ENCODE results near the gene TMEM119.

Gene TMEM119

DNA sequence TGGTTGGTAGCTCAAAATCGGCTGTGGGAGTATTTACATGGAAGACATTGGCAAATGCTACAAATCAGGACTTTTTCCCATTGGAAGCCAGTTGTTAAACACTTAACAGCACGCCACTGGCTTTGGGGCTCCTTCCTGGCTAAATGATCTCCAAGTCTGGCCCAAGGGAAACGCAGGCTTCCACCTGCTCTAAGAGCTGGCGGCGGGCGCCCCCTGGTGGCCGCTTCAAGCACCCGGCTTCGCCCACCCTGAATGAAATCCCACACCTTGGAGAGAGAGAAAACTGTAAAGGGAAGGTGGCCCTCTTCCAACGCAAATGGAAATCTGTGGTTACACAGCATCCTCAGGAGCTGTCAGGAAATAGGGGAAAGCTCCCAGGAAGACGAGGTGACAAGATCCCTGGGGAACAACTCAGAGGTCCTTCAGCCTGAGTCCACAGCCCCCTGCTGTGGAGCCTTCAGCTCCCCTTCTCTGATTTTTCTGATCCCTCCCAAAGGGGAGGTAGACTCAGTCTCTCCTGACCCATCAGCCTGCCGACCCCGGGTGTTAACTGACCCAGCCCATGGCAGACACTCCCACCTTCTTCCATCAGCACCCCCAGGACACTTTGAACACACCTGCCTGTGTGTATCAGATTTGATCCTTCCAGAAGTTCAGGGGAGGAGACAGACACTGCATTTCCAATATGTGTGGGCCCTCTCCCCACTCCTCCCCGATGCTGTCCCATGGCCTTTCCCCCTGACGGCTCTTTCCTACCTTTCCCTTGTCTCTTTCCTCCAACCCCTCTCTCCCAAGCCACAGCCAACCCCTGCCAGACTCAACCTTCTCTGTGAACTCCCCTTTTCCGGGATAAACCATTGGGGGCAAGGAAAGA, 20.4 kb upstream of the TMEM119 start:
- no peak overlapping the region for H3K4me3 ChIP-seq (ENCODE audit: low read depth, low read length)
- peak; percentile 57 for DNase-seq (ENCODE audit: low read depth)

DNA sequence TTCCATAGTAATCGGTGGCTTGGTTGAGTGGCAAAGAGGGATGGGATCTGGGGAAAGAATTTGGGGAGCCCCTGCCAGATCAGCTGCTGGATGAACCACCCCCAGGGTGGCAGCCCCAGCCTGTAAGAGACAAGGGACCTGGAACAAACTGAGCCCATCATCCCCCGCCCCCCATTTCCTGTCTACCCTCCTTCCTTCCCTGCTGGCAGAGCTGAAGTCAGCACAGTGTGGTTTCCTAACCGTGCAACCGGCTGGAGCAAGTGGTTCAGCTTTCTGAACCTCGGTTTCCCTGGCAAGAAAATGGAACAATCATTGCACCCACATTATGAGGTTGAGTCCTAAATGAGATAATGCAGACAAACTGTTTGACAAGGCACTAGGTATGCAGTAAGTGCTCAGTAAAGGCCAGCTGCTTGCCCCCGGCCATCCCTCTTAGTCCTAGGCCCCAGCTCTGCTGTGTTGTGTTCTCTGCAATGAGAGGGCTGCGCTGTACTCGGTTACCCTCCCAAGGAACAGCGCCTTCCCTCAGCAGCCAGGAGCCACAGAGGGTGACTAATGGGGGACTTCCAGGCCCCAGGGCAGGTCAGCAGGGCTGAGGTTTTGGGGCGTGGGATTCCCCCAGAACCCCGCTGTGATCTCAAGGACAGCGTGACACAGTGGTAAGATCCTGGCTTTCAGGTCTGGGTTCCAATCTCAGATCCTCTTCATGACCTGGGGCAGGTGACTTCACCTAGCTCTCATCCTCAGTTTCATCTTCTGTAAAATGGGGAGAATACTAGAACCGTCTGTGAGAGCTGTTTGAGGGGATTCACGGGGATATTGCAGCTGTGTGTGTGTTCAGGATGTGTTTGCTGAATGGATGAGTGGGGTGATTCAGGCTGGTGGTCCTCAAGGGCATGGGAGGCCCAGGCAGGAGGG, 19.3 kb upstream of the TMEM119 start:
- no peak for DNase-seq (ENCODE audit: low read depth)
- no peak overlapping the region for H3K4me3 ChIP-seq (ENCODE audit: low read depth, low read length)

DNA sequence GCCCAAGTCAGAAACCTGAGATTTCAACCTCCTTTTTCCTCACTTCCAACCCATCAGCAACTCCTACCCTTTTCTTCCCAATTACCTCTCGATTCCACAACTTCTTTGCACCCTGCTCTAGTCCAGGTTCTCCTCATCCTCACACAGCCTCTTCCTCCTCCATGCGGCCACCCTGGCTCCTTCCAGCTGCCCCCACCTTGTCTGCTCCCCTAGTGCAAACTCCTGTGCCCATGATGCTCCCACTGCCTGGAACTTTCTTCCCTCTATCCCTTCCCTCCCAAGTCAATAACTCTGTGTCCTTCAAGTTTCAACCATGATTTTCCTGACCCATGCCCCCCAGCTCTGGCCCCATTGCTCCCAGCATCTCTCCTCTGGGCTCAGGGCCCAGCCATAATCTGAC, 18.5 kb upstream of the TMEM119 start:
- no peak overlapping the region for H3K4me3 ChIP-seq (ENCODE audit: low read depth, low read length)
- no peak for DNase-seq (ENCODE audit: low read depth)

DNA sequence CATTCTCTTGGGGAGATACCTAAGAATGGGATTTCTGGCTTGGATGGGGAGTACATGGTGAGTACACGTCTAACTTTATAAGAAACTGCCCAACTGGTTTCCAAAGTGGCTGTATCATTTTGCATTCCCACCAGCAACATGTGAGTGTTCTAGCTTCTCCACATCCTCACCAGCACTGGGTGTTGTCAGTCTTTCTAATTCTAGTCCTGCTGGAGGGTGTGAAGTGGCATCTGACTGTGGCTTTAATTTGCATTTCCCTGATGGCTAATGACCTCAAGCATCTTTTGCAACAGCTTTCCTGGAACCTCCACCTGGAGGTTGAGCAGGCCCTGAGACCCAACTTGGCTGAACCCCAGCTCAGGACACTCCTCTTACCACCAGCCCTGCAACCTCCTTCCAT, 18.0 kb upstream of the TMEM119 start:
- DNase-seq (ENCODE audit: low read depth): no peak
- no peak overlapping the region for H3K4me3 ChIP-seq (ENCODE audit: low read depth, low read length)

DNA sequence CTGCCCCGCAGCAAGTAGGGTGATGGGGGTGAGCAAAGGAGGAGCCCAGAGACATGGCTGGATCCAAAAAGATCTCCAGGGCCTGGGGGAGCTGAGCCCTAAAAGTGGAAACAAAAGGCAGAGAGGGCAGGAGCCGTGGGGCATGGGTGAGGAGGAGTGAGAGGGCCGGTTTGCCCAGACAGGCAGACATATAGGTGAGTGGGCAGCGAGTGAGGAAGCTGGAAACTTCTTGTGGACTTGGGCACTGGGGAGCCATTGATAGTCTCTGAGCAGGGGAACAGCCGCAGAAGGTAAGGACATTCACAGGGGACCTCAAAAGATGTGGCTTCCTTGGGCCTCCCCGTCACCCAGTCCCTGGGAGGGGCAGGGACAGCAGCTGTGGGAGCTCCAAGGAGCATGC, 16.8 kb upstream of the TMEM119 start:
- H3K4me3 ChIP-seq (ENCODE audit: low read depth, low read length): no peak overlapping the region
- DNase-seq (ENCODE audit: low read depth): no peak

DNA sequence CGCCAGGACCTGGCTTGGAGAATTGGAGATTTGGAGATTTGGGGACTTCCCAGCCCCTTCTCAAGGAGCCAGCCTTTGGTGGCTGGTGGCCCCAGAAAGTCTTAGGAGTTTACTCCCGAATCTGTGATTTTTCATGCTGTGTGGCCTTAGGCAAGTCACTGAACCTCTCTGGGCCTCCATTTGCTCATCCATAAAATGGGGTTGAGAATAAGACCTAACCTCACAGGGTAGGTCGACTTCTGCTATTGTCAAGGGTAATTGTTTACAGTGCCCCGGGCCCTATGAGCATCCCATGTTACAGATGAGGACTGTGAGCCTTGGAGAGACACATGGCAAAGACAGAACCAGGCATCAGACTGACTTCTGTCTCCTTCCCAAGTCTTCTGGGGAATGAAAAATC, 16.2 kb upstream of the TMEM119 start:
- no peak for DNase-seq (ENCODE audit: low read depth)
- no peak overlapping the region for H3K4me3 ChIP-seq (ENCODE audit: low read depth, low read length)

DNA sequence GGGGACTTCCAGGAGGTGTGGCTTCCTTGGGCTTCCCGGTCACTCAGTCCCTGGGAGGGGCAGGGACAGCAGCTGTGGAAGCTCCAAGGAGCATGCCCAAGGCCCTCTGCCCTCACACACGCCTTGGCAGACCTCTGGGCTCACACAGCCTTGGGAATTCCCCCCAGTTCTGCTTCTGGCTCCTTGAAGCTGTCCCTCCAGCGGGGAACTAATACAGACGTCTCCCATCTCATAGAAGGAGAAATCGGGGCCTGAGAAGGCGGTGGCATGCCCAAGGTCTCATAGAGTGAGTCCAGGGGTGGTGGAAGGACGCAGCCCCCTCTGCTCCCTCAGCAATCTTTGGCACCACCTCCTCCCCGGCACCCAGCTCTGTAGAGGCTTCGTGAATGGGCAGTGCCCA, 15.7 kb upstream of the TMEM119 start:
- no peak overlapping the region for H3K4me3 ChIP-seq (ENCODE audit: low read depth, low read length)
- DNase-seq (ENCODE audit: low read depth): no peak

DNA sequence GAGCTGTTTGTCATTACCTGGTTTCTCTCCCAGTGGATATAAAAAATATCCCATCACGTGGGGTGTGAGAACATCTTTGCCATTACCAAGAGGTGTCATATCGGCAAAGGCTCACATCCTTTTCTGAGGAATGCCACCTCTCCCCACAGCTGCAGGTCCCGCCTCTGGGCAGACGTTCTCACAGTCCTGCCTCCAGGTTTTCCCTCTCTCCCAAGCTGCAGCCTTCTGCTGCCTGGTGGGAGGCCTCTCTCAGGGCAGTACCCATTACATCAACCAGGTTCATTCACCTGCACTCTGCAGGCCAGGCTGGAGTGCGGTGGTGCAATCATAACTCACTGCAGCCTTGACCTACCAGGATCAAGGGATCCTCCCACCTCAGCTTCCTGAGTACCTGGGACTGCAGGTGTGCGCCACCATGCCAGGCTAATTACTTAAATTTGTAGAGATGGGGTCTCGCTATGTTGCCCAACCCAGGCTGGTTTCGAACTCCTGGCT, 15.0 kb upstream of the TMEM119 start:
- H3K4me3 ChIP-seq (ENCODE audit: low read depth, low read length): no peak overlapping the region

DNA sequence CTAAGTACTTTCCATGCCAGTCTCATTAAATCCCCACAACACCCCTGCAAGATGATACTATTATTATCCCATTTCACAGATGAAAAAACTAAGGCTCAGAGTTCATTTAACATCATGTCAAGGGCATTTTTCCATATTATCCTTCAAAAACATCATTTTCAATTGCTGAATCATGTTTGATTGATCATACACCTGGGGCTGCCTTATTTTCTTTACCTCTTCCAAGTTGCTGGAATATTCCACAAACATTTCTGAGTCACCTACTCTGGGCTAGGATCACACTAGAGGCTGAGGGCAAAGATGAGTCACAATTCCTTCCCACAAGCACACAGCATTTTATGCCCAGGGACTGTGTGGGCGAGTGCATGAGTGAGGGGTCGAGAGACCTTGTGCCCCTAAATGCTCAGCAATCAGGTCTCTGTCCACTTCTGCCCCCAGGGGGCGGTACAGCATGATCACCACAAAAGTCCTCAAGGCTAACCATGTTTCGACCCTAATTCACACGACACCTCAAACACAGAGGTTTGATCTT, 14.1 kb upstream of the TMEM119 start:
- peak; percentile 93 for DNase-seq (ENCODE audit: low read depth)
- H3K4me3 ChIP-seq (ENCODE audit: low read depth, low read length): no peak overlapping the region

More for the DNA sequence above, 15.0 kb upstream of the TMEM119 start:
- no peak for DNase-seq (ENCODE audit: low read depth)

DNA sequence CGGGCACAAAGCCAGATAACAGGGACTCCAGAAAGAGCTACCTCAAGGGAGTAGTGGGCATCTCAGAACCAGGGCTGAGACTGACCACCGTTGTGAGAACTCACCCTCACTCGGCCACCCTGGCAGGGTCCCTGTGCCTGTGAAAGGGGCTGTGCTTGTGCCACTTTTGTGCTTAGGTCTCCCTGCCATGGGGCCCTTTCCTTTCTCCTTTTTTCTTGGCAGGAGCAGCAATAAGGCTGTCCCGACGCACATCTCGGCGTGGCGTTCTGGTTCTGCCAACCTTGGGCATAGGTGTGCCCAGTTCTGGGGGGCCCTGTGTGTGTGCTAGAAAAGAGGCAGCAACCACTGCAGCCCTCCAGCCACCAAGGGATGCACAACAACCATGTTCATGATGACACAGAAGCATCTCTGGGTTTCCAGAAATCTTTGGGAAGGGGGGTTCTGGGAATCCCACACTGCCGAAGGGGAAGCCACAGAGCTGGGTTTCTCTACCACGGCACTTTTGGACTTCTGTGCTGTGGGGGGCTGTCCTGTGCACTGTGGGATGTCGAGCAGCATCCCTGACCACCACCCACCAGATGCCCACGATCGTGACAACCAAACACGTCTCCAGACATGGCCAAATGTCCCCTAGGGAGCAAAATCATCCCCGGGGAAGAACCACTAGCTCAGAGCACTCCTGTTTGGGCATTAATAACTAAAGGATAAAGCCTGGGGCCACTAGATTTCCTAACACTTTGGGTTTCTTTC, 13.1 kb upstream of the TMEM119 start:
- no peak overlapping the region for H3K4me3 ChIP-seq (ENCODE audit: low read depth, low read length)
- no peak for DNase-seq (ENCODE audit: low read depth)

DNA sequence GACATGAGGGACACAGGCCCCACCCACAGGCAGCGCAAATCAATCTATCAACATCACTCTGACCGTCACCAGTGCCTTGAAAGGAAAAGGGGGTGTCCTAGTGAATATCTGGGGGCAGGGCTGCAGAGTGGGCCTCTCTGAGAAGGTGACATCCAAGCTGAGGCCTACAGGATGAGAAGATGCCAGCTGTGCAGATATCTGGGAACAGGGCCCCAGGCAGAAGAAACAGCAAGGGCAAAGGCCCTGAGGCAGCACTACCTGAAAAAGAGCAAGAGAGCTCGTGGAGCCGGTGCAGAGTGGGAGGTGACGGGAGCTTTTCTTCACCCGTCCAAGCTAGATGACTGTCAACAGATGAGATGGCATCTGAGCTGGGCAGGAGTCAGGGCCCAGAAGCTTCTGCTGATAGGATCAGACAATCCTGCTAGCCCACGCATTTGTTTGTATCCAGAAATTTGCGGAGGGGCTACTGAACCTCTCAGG, 12.5 kb upstream of the TMEM119 start:
- no peak for DNase-seq (ENCODE audit: low read depth)
- no peak overlapping the region for H3K4me3 ChIP-seq (ENCODE audit: low read depth, low read length)

DNA sequence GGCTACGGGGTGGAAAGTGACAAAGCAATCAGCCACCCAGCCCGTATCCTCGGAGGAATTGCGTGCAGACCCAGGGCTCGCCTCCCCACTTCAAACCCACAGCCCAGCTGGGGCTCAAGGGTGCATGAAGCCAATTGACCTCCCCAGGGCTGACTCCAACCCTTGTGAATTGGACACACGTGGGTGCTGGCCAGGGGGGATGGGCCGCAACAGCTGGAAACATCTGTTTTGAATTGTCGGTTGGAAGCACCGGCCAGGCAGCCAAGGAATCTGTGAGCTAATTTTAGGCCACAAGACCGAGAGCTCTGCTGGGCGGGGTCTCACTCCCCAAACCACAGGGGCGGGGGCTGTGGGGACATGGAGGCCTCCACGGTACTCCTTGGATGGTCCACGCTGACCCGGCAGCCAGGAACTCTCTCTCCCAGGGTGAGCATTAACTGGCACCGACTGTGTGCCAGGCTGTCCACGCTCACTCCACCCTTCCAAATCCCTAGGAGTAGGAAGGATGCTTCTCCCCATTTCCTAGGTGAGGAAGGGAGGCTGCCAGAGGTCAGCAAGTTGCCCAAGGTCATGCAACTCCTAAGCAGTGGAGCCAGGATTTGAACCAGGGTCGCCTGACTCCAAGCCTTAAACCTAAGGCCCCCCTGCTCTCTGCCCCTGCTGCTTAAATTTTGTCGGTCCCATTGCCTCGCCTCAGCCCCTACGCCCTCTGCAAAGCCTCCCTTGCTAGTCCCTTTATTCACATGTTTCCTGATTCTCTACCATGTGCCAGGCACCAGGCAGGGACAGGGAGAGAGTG, 11.9 kb upstream of the TMEM119 start:
- DNase-seq (ENCODE audit: low read depth): peak; percentile 73
- no peak overlapping the region for H3K4me3 ChIP-seq (ENCODE audit: low read depth, low read length)

DNA sequence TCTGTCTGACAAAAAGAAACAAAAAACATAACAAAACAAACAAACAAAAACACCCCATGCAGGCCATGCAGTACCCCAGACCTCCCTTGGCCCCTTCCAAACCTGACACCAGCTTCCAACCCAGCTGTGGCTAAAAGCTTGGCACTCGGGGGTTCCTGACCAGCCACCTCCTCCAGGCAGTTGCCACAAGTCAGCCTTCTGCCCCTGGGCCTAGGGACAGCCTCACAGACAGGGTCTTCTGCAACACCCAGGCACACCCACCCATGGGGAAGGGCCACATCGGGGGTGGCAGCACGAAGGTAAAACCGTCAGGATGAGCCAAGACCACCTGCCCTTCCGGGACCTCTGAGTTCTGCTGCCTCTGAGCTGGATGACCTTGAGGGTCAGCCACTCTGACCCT, 10.7 kb upstream of the TMEM119 start:
- H3K4me3 ChIP-seq (ENCODE audit: low read depth, low read length): no peak overlapping the region
- DNase-seq (ENCODE audit: low read depth): no peak

DNA sequence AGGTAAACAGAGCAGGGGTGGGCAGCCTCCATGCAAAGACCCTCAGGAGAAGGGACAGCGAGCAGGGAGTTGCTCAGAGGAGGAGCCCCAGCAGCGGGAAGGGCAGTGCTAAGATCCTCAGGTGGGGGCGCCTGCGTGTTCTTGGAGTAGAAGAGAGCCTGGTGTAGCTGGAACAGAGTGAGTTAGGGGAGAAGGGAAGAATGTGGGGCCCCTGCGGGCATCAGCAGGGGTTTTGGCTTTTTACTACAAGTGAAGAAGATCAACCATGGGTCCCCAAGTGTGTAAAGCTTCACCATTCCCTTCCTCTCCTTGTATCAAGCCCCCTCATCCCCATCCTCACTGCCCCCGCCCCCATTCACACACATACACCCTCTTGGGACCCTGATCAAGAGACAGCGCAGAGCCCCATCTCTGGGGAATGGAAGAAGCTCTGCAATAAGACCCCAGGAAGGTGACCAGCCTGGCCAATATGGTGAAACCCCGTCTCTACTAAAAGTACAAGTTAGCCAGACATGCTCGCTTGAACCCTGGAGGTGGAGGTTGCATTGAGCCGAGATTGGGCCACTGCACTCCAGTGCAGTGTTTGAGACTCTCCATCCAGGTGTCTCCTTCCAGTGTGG, 10.2 kb upstream of the TMEM119 start:
- no peak for DNase-seq (ENCODE audit: low read depth)
- no peak overlapping the region for H3K4me3 ChIP-seq (ENCODE audit: low read depth, low read length)

DNA sequence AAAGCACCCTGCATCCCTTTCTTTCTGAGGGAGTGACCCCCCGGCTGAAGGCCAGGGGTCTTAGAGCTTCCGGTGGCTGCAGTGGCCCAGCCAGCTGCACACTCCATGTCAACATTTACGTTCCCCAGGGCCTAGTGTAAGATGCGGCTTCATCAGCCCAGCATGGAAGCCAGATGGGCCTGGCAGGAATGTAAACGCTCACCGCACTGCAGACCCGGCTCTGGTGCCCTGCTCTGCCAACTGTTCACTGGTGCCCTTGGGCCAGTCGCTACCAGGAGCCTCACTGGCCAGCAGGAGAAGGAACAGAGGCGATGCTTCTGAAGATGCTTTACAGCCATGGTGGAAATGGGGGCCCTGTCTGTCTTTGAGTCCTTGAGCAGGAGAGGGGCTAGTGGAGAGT, 8.6 kb upstream of the TMEM119 start:
- no peak overlapping the region for H3K4me3 ChIP-seq (ENCODE audit: low read depth, low read length)
- no peak for DNase-seq (ENCODE audit: low read depth)

DNA sequence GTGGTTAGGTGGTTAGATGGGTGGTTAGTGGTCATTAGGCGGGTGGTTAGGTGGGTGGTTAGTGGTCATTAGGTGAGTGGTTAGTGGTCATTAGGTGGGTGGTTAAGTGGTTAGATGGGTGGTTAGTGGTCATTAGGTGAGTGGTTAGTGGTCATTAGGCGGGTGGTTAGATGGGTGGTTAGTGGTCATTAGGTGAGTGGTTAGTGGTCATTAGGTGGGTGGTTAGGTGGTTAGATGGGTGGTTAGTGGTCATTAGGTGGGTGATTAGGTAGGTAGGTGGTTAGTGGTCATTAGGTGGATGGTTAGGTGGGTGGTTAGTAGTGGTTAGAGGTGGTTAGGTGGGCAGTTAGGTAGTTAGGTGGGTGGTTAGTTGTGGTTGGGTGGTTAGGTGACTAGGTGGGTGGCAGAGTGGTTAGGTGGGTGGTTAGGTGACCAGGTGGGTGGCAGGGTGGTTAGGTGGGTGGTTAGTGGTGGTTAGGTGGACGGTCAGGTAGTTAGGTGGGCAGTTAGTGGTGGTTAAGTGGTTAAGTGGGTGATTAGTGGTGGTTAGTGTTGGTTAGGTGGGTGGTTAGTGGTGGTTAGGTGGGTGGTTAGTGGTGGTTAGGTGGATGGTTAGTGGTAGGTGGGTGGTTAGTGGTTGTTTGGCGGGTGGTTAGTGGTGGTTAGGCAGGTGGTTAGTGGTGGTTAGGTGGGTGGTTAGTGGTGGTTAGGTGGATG, 8.0 kb upstream of the TMEM119 start:
- DNase-seq (ENCODE audit: low read depth): no peak
- no peak overlapping the region for H3K4me3 ChIP-seq (ENCODE audit: low read depth, low read length)

DNA sequence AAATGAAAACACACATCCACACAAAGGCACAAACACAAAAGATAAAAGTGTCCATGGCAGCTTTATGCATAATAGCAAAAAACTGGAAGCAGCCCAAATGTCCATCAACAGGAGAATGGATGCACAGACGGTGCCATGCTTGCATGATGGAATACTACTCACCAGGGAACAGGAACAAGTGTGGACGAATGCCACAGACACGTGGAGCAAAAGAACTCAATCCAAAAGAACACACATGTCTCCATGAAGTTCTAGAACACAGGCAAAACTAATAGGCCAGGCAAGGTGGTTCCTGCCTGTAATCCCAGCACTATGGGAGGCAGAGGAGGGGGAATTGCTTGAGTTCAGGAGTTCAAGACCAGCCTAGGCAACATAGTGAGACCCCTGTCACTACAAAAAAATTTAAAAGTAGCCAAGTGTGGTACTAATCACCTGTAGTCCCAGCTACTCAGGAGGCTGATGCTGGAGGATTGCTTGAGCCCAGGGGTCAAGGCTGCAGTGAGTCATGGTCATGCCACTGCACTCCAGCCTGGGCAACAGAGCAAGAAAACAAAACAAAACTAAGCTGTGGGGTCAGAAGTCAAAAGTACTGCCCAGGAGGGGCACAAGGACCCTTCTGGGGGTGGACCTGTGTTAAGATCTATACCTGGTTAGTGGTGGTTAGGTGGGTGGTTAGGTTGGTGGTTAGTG, 7.3 kb upstream of the TMEM119 start:
- DNase-seq (ENCODE audit: low read depth): no peak
- no peak overlapping the region for H3K4me3 ChIP-seq (ENCODE audit: low read depth, low read length)
